Measurements from ENCODE around the gene TTLL10.

- TF ChIP-seq CTCF (IDR thresholded peaks at IDR 0.05; ENCODE audit: insufficient read depth, low read length), result no peak
- TF ChIP-seq REST (IDR thresholded peaks at IDR 0.05; ENCODE audit: insufficient replicate concordance, low read depth), result no peak
These were observed 25.7 kb downstream of the TTLL10 start for GRCh38 chr1:1199141-1199960.

All from HL-60 (cell line).